Right lobe of liver (tissue), 4 donors: ENCODE measurements around the gene CNPY3.

Experiments
- POLR2A ChIP-seq: fragments of 450-650 bp; IDR thresholded peaks from one replicate; pipeline ENCODE4 v1.6.1; 2017; ENCODE audit warnings: antibody characterized with exemption, mild to moderate bottlenecking
- TF ChIP-seq, protein P1 (sequence below), 4 donors: fragments of 200-600 bp in 3 of 4; fragments of 450-650 bp in 1 of 4; IDR thresholded peaks; one replicate each; pipeline versions ENCODE4 v1.5.1 to v1.8.0; 2016 to 2022; ENCODE audit warnings: antibody characterized with exemption in 4 of 4, mild to moderate bottlenecking in 2 of 4
- donor health status: DM: no; HTN: no; CAD: no.
- donor health status: DM: no; HTN: no; CAD: no.
- donor health status: DM: no; HTN: yes; CAD: no.

- TF ChIP-seq, protein P1, sequence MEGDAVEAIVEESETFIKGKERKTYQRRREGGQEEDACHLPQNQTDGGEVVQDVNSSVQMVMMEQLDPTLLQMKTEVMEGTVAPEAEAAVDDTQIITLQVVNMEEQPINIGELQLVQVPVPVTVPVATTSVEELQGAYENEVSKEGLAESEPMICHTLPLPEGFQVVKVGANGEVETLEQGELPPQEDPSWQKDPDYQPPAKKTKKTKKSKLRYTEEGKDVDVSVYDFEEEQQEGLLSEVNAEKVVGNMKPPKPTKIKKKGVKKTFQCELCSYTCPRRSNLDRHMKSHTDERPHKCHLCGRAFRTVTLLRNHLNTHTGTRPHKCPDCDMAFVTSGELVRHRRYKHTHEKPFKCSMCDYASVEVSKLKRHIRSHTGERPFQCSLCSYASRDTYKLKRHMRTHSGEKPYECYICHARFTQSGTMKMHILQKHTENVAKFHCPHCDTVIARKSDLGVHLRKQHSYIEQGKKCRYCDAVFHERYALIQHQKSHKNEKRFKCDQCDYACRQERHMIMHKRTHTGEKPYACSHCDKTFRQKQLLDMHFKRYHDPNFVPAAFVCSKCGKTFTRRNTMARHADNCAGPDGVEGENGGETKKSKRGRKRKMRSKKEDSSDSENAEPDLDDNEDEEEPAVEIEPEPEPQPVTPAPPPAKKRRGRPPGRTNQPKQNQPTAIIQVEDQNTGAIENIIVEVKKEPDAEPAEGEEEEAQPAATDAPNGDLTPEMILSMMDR (IDR thresholded peaks at IDR 0.05), result no peak
- TF ChIP-seq POLR2A, result no peak
Observed at GRCh38 chr6:42967228-42967627, 37.9 kb downstream of the CNPY3 start.
